NCI-H446 (cell line): Measurements from ENCODE around the gene ALX4.

ENCODE experiments used
- DNase-seq, 2 experiments: peaks; one replicate each; lab custom pipeline; 2025; lab: John Stamatoyannopoulos, UW

Gene ALX4

DNA sequence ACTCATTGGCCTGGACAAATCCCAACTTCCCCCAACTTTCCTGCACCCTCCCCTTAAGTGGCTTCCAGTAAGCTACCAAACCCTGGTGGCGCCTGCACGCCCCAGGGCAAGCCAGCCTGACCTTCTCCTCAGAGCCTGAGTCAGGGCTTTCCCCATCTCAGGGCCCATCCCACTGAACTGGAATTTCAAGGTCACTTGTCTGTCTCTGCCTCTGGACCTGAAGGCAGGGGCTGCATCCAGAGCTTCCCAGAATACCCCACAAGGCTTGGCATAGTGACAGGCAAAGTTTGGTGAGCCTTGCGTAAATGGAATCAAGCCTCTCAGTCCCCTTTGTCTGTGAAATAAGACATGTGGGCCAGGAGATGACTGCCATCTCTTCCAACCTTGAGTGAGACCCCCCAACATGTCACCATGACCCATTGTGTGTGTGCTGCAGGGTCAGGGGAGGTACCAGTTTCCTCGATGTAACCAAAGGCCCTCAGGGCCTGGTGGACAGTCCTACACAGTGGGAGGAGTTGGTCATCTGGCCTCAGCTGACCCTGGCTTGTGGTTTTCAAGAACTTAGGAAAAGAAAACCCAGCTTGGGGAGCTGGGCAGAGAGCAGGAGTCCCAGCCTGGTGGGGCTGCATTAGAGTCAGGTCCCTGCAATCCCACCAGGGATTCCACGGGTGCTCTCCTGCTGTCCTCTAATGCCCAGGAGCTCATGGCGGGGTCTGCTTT, 8.9 kb downstream of the ALX4 start:
- no peak for DNase-seq

GRCh38 chr11:44298862-44299261, 11.1 kb downstream of the ALX4 start:
- DNase-seq, result no peak

DNA sequence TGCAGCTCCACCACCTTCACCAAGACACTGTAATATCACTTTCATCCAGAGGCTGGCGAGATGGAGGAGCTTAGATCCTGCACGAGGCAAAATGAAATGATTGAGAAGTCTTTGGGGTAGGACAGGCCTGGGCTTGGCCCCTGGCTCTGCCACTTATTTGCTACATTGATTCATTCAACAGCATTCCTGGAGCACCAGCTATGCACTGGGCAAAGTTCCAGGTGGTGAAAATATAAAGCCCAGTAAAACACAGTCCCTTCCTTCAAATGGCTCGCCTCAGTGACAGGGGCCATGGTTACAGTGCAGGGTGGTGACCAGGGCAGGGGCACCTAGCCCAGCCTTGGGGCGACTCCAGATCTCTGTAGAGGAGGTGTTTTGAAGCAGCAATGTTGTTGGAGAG, 19.7 kb downstream of the ALX4 start:
- peak in 1 of 2 experiments; percentile 71 for DNase-seq

GRCh38 chr11:44288133-44288526, 21.8 kb downstream of the ALX4 start:
- DNase-seq, result no peak

DNA sequence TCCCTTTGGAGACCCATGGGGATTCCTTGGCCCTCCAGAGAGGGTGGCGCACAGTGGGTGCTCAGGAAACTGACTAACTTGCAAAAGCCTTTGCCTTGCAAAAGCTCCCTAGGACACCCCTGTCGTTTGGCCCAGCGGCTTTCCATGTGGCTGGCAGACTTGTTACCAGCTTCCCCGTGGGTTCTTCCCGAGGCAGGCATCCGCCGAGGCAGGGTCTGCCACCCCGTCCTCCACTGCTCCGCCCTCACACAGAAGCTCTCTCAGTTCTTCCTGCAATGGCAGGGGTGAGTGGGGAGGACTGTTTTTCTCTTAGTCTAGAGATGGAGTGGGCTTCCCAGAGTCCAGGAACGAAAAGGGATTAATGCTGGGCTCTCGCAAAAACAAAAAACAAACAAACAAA, 23.0 kb downstream of the ALX4 start:
- no peak for DNase-seq

- peak; percentile 72 to 82 for DNase-seq
Observed at GRCh38 chr11:44286268-44286880, 23.6 kb downstream of the ALX4 start.

DNA sequence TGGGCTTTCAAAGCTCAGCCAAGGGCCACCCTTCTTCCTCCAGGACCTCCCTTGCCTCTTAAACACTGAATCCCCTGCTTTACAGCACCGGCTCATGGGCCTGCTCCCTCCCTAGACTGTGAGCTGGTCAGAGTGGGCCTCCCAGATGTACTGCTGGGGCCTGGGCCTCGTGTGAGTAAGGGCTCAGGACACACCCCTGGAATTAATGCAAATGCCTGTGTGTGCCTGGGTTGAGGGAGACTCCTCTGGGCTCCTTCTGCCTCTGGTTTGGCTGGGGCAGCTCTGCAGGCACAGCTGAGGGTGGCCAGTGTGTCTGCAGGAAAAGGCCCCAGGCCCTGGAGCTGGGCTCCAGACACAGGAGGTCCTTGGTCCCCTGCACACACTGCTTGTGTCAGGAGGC, 24.2 kb downstream of the ALX4 start:
- DNase-seq, result no peak

DNA sequence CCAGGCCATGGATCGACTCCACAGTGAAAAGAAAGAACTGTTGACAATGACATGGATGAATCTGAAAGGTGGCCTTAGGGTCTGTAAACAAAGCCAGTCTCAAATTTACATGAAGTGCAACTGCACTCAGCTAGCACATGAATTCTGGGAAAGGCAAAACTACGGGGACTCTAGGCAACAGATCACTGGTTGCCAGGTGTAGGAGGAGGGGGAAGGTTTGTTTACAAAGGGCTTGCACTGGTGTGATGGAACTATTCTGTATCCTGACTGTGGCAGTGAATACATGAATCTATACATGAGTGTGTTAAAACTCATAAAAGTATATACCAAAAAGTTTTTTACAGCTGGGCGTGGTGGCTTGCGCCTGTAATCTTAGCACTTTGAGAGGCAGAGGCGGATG, 27.3 kb downstream of the ALX4 start:
- no peak for DNase-seq

- DNase-seq, result no peak
Observed at GRCh38 chr11:44281151-44281550, 28.8 kb downstream of the ALX4 start.

DNA sequence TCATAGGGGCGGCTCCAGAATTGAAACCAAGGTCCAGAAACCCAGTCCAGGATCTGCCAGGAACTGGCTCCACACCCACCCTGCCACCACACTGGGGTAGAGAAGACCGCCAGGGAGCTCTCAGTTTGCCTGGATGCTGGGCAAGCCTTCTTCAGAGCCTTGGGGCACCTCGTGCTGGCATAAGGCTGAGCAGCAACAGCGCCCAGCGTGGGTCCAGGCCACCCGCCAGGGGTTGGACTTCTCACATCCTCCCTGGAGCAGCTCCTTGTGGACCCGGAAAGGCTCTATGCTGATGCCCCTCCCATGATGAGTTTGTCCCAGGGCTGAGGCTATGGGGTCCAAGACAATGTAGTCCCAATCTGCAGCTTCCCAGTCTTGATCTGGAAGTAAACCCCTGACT, 29.7 kb downstream of the ALX4 start:
- DNase-seq, result no peak

DNA sequence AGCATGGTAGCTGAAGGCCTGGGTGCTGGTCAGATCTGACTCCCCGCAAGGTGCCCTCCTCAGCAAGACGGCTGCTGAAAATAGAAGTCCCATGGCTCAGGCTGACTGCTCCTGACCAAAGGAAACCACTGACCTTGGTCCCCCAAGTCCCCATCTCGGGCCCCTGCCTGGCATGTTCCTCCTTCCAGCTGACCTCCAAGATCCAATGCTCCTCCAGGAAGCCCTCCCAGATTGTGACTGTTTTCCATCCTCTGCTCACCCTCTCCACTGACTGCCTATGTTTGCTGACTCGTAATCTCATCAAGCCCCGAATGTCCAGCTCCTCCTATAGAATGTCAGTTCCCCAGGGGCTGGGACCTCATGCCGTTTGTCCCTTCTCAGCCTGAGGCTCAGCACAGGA, 30.5 kb downstream of the ALX4 start:
- DNase-seq, result no peak

DNA sequence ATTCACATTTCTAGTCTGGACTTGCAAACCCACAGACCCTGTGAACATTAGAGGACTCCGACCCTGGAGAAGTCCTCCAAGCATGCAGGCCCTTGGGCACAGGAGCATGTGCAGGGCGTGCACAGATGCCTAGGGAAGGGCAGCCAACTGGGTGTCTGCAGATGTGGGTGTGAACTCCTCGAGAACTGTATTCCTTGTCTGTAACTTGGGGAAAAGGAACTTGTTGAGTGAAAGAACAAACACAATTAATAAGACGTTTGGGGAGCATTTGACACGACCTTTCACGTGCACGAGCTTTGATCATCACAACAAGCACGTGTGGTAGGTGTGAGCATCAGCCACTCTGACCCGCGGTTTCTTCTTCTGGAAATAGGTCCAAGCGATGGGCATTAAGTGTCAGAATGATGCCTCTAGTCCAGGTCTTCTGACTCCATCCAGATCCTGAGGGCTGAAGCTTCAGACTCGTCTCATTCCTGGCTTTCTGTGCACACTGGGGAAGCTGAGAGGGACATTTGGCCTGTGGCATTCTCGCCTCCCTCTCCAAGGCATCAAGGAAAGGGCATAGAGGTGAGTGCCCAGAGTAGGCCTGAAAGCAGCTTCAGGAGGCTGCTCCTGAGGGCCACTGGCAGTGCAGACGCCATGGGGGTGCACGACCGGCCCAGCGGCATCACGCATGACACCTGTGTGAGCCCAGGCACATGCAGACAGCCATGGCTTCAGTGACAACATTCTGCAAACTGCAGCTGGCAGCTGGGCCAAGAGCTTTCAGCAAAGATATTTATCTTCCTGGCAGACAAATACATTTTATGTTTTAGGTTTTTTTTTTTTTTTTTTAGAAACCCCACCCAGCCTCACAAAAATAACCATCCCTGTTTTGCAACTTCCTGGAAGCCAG, 32.5 kb downstream of the ALX4 start:
- no peak for DNase-seq

DNA sequence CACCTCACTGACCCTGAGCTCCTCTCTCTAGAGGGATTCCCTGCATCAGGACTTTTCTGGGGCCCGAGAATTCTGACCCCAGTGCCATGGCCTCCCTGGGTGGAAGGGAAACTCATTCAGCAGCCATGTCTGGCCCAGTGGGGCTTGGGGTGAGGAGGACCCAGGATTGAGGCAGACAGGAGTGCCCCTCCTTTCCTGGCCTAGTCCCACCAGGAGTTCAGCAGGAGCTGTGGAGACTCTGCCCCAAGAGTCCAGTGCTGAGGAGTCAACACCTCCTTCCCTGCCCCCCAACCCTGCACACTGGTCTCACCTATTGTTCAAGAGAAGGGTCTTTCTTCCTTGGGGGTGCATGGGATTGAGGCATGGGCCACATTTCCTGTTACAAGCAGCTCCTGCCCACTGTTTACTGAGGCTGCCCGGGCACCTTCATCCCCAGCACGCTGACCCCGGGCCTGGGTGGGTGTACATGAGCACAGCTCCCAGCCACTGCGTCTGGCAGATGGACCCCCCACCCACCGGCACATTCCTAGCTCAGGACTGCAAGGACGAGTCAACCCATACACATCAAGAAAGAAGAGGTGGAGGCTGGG, 33.9 kb downstream of the ALX4 start:
- no peak for DNase-seq

DNA sequence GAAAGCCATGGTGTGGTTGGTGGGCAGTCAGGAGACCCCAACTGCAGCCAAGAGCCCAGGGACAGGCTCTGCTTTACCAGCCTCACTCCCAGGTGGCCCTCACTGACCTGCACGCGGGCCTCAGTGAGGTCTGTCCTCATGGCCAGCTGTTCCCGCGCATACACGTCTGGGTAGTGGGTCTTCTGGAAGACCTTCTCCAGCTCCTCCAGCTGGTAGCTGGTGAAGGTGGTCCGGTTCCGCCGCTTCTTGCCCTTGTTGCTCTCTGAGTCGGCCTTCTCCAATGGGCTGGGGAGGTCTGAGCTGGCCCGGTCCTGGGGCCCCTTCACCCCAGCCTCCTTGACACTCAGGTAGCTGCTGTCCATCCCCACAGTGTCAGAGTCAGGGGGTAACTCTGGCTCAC, 34.7 kb downstream of the ALX4 start:
- no peak for DNase-seq

DNA sequence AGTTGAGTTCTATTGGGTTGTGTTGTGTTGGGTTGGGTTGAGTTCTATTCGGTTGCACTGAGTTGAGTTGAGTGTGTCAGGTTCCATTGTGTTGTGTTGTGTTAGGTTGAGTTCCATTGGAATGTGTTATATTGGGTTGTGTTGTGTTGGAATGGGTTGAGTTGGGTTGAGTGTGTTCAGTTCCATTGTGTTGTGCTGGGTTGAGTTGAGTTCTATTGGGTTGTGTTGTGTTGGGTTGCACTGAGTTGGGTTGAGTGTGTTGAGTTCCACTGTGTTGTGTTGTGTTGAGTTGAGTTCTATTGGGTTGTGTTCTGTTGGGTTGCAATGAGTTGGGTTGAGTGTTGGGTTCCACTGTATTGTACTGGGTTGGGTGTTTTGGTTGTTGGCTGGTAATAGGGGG, 35.5 kb downstream of the ALX4 start:
- DNase-seq, result no peak

- no peak for DNase-seq
Observed at GRCh38 chr11:44271286-44271685, 38.7 kb downstream of the ALX4 start.

- DNase-seq, result no peak
Observed at GRCh38 chr11:44270403-44271273, 39.3 kb downstream of the ALX4 start.

GRCh38 chr11:44269369-44270351, 40.3 kb downstream of the ALX4 start:
- no peak for DNase-seq

GRCh38 chr11:44268614-44269080, 41.3 kb downstream of the ALX4 start:
- DNase-seq, result no peak
